AG04449 (cell line): ENCODE results near the gene KYAT1.
A peak's percentile ranks its signal among the peaks of the same experiment; 100 is the strongest.

Experiments used
- CTCF ChIA-PET: fragments of 350-600 bp; formaldehyde crosslinking; extraction: SDS; loops from one replicate; lab custom pipeline; 2021; ENCODE audit warnings: antibody characterized with exemption; lab: Yijun Ruan, JAX
- POLR2A ChIA-PET: fragments of 400-600, 350-600 bp; formaldehyde crosslinking; extraction: SDS; loops from one replicate; lab custom pipeline; 2020; ENCODE audit warnings: antibody characterized with exemption, inconsistent platforms; lab: Yijun Ruan, JAX
- DNase-seq: peaks from one replicate; pipeline ENCODE4 v3.0.0-alpha.2; 2010; ENCODE audit warnings: low read depth, low spot score
- H3K4me3 ChIP-seq: 2 replicates; pipeline ENCODE4 v1.5.1; 2011; ENCODE audit warnings: low read depth, mild to moderate bottlenecking, control low read depth, low read length
- TF ChIP-seq, protein P1 (sequence below): IDR thresholded peaks from one replicate; pipeline ENCODE4 v1.5.1; 2011; ENCODE audit warnings: mild to moderate bottlenecking, moderate library complexity, low read length, control low read depth, inconsistent platforms; ENCODE audit not compliant: insufficient read depth; ENCODE audit errors: missing control alignments

Gene KYAT1

GRCh38 chr9:128835246-128836210, 46.2 kb downstream of the KYAT1 start:
- CTCF ChIA-PET, result no interaction called here
- POLR2A ChIA-PET, result no interaction called here
- TF ChIP-seq, protein P1, sequence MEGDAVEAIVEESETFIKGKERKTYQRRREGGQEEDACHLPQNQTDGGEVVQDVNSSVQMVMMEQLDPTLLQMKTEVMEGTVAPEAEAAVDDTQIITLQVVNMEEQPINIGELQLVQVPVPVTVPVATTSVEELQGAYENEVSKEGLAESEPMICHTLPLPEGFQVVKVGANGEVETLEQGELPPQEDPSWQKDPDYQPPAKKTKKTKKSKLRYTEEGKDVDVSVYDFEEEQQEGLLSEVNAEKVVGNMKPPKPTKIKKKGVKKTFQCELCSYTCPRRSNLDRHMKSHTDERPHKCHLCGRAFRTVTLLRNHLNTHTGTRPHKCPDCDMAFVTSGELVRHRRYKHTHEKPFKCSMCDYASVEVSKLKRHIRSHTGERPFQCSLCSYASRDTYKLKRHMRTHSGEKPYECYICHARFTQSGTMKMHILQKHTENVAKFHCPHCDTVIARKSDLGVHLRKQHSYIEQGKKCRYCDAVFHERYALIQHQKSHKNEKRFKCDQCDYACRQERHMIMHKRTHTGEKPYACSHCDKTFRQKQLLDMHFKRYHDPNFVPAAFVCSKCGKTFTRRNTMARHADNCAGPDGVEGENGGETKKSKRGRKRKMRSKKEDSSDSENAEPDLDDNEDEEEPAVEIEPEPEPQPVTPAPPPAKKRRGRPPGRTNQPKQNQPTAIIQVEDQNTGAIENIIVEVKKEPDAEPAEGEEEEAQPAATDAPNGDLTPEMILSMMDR, result no peak
- no peak for DNase-seq
- H3K4me3 ChIP-seq, result no peak overlapping the region

DNA sequence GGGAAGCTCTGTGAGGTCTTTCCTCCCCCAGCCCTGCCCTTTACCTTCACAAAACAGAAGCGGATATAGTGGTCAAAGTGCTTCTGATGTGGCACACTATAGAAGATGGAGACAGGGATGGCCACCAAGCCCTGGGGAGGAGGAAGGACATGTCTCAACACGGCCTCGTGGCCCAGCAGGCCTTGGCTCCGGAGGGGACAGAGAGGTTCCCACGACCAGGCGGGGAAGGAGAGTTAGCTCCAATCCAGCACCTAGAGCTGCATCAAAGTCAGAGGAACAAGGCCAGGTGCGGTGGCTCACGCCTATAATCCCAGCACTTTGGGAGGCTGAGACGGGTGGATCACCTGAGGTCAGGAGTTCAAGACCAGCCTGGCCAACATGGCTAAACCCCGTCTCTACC, 48.1 kb downstream of the KYAT1 start:
- ChIA-PET POLR2A (no interaction called here), CTCF (interaction anchor here (3.5 kb wide), 1 partner anchor 16 kb away, joined by 14 read pairs; the partner anchor contains the start of gene ENDOG)
- no peak for DNase-seq
- TF ChIP-seq, protein P1, result no peak
- no peak overlapping the region for H3K4me3 ChIP-seq

DNA sequence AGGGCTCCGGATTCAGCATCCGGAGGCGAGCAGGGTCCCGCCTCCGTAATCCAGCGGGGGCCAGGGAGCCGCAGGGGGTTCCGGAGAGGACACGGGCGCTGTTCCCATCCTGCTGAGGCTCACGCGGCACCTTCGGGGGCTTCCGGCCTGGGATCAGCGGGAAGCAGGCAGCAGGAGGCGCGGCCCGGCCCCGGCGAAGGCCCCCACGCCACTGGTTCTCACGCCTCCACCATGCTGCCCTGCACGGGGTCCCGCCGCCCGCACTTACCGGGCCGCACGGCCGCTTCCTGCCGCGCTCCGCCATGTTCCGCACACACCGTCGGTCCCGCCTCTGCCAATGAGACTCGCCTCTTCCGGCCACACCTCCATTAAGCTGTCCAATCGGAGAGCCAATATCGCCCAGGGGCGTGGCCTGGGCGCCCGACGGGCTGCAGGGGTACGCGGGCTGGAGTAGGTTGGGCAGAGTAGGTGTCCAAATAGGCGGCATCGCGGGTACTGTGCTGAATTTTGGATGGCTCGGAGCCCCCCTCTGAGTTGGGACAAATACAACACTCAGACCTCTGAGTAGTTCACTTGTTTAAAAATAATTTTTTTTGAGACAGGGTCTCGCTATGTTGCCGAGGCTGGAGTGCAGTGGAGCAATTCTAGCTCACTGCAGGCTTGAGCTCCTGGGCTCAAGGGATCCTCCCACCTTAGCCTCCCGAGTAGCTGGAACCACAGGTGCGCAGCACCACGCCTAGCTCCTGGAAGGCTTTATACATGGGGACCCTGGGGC, 52.1 kb downstream of the KYAT1 start, which contains the start of gene SPOUT1:
TSS of gene SPOUT1 (minus strand) at position 318 of the 775 bp plus-strand sequence. CDS start at position 304, 14 bp downstream.
- ChIA-PET POLR2A (interaction anchor here (0.5 to 1.6 kb wide), 3 partner anchors 10 to 207 kb away, joined by 3 to 13 read pairs (median 3); partner anchors contain the start of genes ENDOG and MIGA2), CTCF (interaction anchor here (0.8 to 4.9 kb wide), 4 partner anchors 9 to 99 kb away, joined by 3 to 67 read pairs (median 5); partner anchors contain the start of gene ENDOG)
- TF ChIP-seq, protein P1, result no peak
- peak within 1 kb of the TSS; percentile 89 for H3K4me3 ChIP-seq
- peak; percentile 26 for DNase-seq

DNA sequence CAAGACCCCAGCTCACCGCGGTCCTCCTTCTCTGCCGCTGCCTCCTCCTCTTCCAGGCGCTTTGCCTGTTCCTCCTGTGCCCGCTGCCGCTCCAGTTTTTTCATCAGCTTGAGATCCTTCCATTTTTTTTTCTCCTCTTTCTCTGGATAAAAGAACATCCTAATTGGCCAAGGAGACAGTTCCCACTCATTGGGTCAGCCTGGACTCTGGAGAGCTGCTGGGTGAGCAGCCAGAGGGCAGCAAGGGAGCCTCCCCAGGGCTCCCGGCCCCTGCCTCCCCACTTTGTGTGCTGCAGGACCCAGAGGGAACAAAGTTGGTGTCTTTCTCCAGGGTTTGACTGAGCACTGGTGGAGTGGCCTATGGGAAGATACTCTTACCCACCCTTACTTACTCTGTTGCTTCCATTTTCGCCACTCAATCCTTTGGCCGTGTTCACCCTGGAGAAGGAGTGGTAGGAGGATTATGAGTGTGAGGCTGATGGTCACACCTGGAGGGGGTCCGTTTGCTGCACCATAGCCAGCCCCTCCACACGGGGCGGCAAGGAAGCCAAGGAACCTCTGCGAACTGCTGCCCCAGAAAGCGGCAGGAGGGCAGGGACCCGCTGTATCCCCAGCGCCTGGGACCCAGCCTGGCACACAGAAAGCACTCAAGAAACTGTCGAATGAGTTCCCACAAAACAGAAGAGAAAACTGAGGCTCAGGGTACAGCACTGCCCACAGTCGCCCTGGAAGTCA, 52.9 kb downstream of the KYAT1 start:
- DNase-seq, result no peak
- CTCF ChIA-PET, result interaction anchor here (0.5 to 4.9 kb wide), 2 partner anchors 10 to 12 kb away, joined by 3 to 67 read pairs; partner anchors contain the start of gene ENDOG
- TF ChIP-seq, protein P1, result no peak
- POLR2A ChIA-PET, result interaction anchor here (1.6 kb wide), 1 partner anchor 11 kb away, joined by 13 read pairs; the partner anchor contains the start of gene ENDOG
- peak overlapping the region; percentile 89 for H3K4me3 ChIP-seq

DNA sequence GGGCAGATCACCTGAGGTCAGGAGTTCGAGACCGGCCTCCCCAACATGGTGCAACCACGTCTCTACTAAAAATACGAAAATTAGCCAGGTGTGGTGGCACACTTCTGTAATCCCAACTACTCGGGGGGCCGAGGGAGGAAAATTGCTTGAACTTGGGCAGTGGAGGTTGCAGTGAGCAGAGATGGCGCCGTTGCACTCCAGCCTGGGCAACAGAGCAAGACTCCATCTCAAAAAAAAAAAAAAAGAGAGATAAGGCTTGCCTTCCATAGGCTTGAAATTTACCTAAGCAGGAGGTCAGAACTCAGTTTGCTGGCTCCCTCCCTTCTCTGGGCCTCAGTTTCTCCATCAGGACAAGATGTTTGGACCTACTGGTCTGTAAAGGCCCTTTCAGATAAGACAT, 53.5 kb downstream of the KYAT1 start:
- DNase-seq, result no peak
- TF ChIP-seq, protein P1, result no peak
- POLR2A ChIA-PET, result no interaction called here
- CTCF ChIA-PET, result interaction anchor here (1.9 to 4.9 kb wide), 2 partner anchors 9 to 95 kb away, joined by 4 to 67 read pairs; partner anchors contain the start of gene ENDOG
- peak overlapping the region; percentile 89; the same call in 1 of the 2 replicates for H3K4me3 ChIP-seq
